Prostate gland (tissue), 2 donors: ENCODE data around the gene TDP2. TPM values are rescaled to one million over a fixed set of nuclear protein-coding genes. Genes with fewer than 3 reads are reported as not detected.
"Not testable (repeated sequence)": the region's sequence is repeated elsewhere in the genome, so short reads cannot be mapped to it uniquely, and the experiment has no call there.

Experiments used
- DNase-seq: peaks from one replicate; pipeline ENCODE4 v3.0.0-alpha.2; 2019; ENCODE audit warnings: low spot score
- H3K27ac ChIP-seq, 2 donors: fragments of 200-600 bp; sonication (generic); 2 replicates each; pipeline ENCODE4 v1.5.1; 2017 to 2019
- H3K27me3 ChIP-seq: fragments of 200-600 bp; sonication (generic); replicated peaks from 2 replicates; pipeline ENCODE4 v1.5.1; 2019; ENCODE audit not compliant: insufficient read depth
- H3K36me3 ChIP-seq, 2 donors: fragments of 200-600 bp; sonication (generic); 1 replicate in 1 of 2; 2 replicates in 1 of 2; pipeline versions ENCODE4 v1.5.1 to v1.8.1; 2017 to 2019
- H3K4me1 ChIP-seq: fragments of 200-600 bp; sonication (generic); replicated peaks from 2 replicates; pipeline ENCODE4 v1.5.1; 2019
- H3K4me3 ChIP-seq, 2 donors: fragments of 200-600 bp; sonication (generic); 2 replicates each; pipeline ENCODE4 v1.5.1; 2017 to 2019
- H3K9me3 ChIP-seq: fragments of 200-600 bp; sonication (generic); 2 replicates; pipeline ENCODE4 v1.5.1; 2017
- CTCF ChIP-seq, 4 experiments: fragments of 200-600 bp in 2 of 4; fragments of 450-650 bp in 2 of 4; sonication (generic) in 2 of 4; IDR thresholded peaks; 1 replicate in 3 of 4; 2 replicates in 1 of 4; pipeline ENCODE4 v1.5.1; 2016 to 2019; ENCODE audit warnings: antibody characterized with exemption in 4 of 4, mild to moderate bottlenecking in 2 of 4, moderate library complexity in 2 of 4
- POLR2A ChIP-seq: fragments of 450-650 bp; IDR thresholded peaks from one replicate; pipeline ENCODE4 v1.6.1; 2016; ENCODE audit warnings: antibody characterized with exemption, mild to moderate bottlenecking
- POLR2AphosphoS5 ChIP-seq: sonication (generic); formaldehyde crosslinking; IDR thresholded peaks from one replicate; pipeline ENCODE4 v1.6.1; 2017; ENCODE audit warnings: antibody characterized with exemption
- WGBS: methylation state at CpG from one replicate; pipeline ENCODE4 v1.1.5; 2018; 5-methylcytosine and 5-hydroxymethylcytosine counted together
- intact Hi-C: fragments of 100-400 bp; cut with DNase I; formaldehyde crosslinking; loops from one replicate; pipeline ENCODE4 v1.14.2; 2022
- total RNA-seq, 2 donors: library from RNA; depleted of rRNA; stranded (reverse); fragments of >200 nt; gene quantifications; one replicate each; pipeline ENCODE4 v1.1.0, GENCODE V29; 2016

TDP2 gene
- total RNA-seq, 2 donors from 2014 or later, result 46.1 to 126 TPM

- TF ChIP-seq POLR2A (no peak), CTCF (IDR thresholded peaks at IDR 0.05) (no peak), POLR2AphosphoS5 (no peak)
- WGBS, result 90% methylated on average over 7 of the region's 7 CpGs
- H3K27me3 ChIP-seq, result no peaks in the 10 kb centered on the region
- no peaks in the 10 kb centered on the region for H3K9me3 ChIP-seq
- H3K27ac ChIP-seq, result no peak overlapping the region
- intact Hi-C loops, result no loop called here
- no peaks in the 10 kb centered on the region for H3K4me1 ChIP-seq
- H3K36me3 ChIP-seq, result no peaks in the 10 kb centered on the region
- no peak for DNase-seq
- H3K4me3 ChIP-seq, result no peak overlapping the region
These were observed 13.9 kb upstream of the TDP2 start for GRCh38 chr6:24680582-24680981.

- H3K27ac ChIP-seq, H3K9me3 ChIP-seq, H3K4me3 ChIP-seq, H3K36me3 ChIP-seq, H3K27me3 ChIP-seq, H3K4me1 ChIP-seq, DNase-seq, intact Hi-C loops: not testable (repeated sequence)
- WGBS, result 97% methylated on average over 11 of the region's 11 CpGs
These were observed 12.2 kb upstream of the TDP2 start for GRCh38 chr6:24678792-24679352.

- intact Hi-C loops, result no loop called here
- H3K27ac ChIP-seq, result no peak overlapping the region
- no peak for DNase-seq
- H3K27me3 ChIP-seq, result no peaks in the 10 kb centered on the region
- TF ChIP-seq POLR2A, result no peak
- TF ChIP-seq POLR2AphosphoS5, result no peak
- TF ChIP-seq CTCF (IDR thresholded peaks at IDR 0.05), result no peak
- 88% methylated on average over 2 of the region's 2 CpGs for WGBS
- H3K4me1 ChIP-seq, result no peaks in the 10 kb centered on the region
- H3K4me3 ChIP-seq, result no peak overlapping the region
- no peaks in the 10 kb centered on the region for H3K9me3 ChIP-seq
- no peaks in the 10 kb centered on the region for H3K36me3 ChIP-seq
These were observed 6.9 kb upstream of the TDP2 start for GRCh38 chr6:24673625-24674024.

GRCh38 chr6:24672620-24673182 lies 6.0 kb upstream of the TDP2 start:
- DNase-seq, result no peak
- no peak overlapping the region for H3K4me3 ChIP-seq
- TF ChIP-seq CTCF (IDR thresholded peaks at IDR 0.05) (no peak), POLR2A (no peak), POLR2AphosphoS5 (no peak)
- intact Hi-C loops, result no loop called here
- WGBS, result 92% methylated on average over 6 of the region's 6 CpGs
- H3K27me3 ChIP-seq, result no peaks in the 10 kb centered on the region
- no peaks in the 10 kb centered on the region for H3K36me3 ChIP-seq
- no peaks in the 10 kb centered on the region for H3K4me1 ChIP-seq
- H3K9me3 ChIP-seq, result no peaks in the 10 kb centered on the region
- H3K27ac ChIP-seq, result no peak overlapping the region

- intact Hi-C loops, H3K9me3 ChIP-seq: not testable (repeated sequence)
These were observed 4.4 kb upstream of the TDP2 start for GRCh38 chr6:24671077-24671476.

GRCh38 chr6:24670492-24670891 lies 3.8 kb upstream of the TDP2 start:
- H3K36me3 ChIP-seq, H3K4me3 ChIP-seq, DNase-seq, H3K27ac ChIP-seq, H3K27me3 ChIP-seq, intact Hi-C loops, H3K4me1 ChIP-seq, H3K9me3 ChIP-seq: not testable (repeated sequence)

More at GRCh38 chr6:24671077-24671476, 4.4 kb upstream of the TDP2 start:
- 97% methylated on average over 4 of the region's 4 CpGs for WGBS
- H3K4me1 ChIP-seq, H3K27ac ChIP-seq, H3K4me3 ChIP-seq, H3K27me3 ChIP-seq, DNase-seq, H3K36me3 ChIP-seq: not testable (repeated sequence)
